ENCODE results near the gene CD55. TPM values are rescaled to one million over a fixed set of nuclear protein-coding genes. Genes with fewer than 3 reads are reported as not detected.
"Not testable (repeated sequence)": the region's sequence is repeated elsewhere in the genome, so short reads cannot be mapped to it uniquely, and the experiment has no call there.

The CD55 gene
- total RNA-seq, 1 donor from 2014 or later = 35.1 TPM

DNA sequence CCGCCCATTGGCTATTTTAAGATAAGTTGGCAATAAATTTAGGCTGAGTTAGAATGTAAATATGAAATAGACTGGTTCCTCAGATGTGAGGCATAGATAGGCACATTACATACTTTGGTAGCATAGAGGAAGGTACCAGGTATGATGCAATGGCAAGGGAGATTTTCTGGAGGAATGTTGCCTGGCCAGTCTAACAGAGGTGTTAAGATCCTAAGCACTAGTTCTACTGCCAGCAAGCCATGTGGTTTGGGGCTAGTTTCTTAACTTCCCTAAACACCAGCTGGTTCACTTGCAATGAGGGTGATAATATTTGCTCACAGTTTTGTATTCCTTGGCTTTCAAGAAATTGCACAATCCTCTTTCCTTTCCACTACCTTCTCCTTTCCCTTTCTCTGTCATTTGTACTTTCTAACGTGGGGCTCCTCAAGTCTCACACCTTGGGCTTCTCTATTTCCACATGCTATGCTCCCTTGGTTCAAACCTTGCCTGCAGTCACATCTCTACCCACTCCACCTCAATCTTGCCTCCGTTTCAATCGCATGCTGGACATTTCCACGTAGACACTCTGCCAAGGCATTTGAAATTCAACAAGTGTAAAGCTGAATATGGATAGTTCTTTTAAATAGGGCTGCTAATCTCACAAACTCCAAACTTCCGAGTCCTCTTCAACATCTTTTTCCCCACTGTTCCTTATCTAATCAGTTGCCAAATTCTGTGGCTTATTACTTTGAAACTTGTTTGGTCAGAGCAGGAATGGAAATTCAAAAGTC, 4.7 kb upstream of the CD55 start:
- Mint-ChIP-seq H3K27me3 (ENCODE audit: low read depth) (peaks cover 4% of the 10 kb centered on the region), H3K9me3 (no peaks in the 10 kb centered on the region), H3K27ac (peak overlapping the region; percentile 96), H3K4me1 (peaks cover 56% of the 10 kb centered on the region), H3K36me3 (no peaks in the 10 kb centered on the region), H3K4me3 (no peak overlapping the region)
- TF ChIP-seq, protein P1, sequence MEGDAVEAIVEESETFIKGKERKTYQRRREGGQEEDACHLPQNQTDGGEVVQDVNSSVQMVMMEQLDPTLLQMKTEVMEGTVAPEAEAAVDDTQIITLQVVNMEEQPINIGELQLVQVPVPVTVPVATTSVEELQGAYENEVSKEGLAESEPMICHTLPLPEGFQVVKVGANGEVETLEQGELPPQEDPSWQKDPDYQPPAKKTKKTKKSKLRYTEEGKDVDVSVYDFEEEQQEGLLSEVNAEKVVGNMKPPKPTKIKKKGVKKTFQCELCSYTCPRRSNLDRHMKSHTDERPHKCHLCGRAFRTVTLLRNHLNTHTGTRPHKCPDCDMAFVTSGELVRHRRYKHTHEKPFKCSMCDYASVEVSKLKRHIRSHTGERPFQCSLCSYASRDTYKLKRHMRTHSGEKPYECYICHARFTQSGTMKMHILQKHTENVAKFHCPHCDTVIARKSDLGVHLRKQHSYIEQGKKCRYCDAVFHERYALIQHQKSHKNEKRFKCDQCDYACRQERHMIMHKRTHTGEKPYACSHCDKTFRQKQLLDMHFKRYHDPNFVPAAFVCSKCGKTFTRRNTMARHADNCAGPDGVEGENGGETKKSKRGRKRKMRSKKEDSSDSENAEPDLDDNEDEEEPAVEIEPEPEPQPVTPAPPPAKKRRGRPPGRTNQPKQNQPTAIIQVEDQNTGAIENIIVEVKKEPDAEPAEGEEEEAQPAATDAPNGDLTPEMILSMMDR (IDR thresholded peaks at IDR 0.05; ENCODE audit: unreplicated experiment) = no peak
- DNase-seq (ENCODE audit: low spot score in 2 of 2, unreplicated experiment in 2 of 2) = peak; percentile 40 to 53

DNA sequence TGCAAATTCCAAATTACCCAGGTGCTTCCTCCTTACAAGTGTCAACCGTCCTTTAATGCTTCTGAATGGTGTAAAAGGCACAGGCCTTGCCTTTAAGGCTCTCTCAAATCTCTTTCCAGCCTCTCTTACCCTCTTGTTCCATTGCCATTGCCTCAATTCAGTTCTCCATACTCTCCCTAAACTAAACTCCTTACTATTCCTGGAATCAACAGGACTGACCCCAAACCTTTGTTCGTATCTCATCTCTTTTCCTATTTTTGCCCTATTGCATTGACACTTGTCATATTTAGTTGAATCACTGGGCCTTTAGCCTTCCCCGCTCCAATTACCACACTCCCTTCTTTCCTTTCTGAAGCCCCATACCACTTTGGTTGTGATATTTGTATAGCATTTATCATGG, 3.9 kb upstream of the CD55 start:
- TF ChIP-seq, protein P1 (IDR thresholded peaks at IDR 0.05; ENCODE audit: unreplicated experiment) = no peak
- peaks cover 8% of the 10 kb centered on the region for H3K27me3 Mint-ChIP-seq (ENCODE audit: low read depth)

DNA sequence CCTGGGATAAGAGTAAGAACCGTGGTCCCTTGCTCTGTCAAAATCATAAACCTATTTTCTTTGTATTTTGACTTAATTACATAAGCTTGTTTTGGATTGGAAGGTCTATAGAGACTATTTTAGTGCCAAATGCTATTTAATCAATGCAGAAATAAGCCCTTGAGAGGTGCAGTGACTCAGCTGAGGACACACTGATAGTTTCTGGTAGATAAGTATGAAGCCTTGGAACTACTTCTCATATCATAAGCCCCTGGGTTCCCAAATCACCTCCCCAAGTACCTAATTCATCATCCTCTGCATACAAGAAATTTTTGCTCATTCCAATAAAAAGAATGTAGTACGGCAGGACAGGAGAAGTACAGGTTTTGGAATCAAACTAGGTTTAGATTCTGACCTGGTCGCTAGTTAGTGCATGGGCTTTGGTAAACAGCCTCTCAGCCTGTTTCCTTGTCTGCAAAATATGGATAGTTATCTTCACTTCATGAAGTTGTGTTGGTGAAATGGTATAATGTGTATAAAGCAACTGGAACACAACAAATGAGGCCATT, 3.3 kb upstream of the CD55 start:
- DNase-seq (ENCODE audit: low spot score in 2 of 2, unreplicated experiment in 2 of 2) = no peak
- TF ChIP-seq, protein P1 (IDR thresholded peaks at IDR 0.05; ENCODE audit: unreplicated experiment) = no peak
- peaks cover 49% of the 10 kb centered on the region for H3K4me1 Mint-ChIP-seq

More for the DNA sequence above, 3.9 kb upstream of the CD55 start:
- DNase-seq (ENCODE audit: low spot score in 2 of 2, unreplicated experiment in 2 of 2) = no peak
- H3K4me1 Mint-ChIP-seq = peaks cover 51% of the 10 kb centered on the region
- H3K4me3 Mint-ChIP-seq = no peak overlapping the region
- no peaks in the 10 kb centered on the region for H3K36me3 Mint-ChIP-seq
- no peaks in the 10 kb centered on the region for H3K9me3 Mint-ChIP-seq
- H3K27ac Mint-ChIP-seq = peak overlapping the region; percentile 92

DNA sequence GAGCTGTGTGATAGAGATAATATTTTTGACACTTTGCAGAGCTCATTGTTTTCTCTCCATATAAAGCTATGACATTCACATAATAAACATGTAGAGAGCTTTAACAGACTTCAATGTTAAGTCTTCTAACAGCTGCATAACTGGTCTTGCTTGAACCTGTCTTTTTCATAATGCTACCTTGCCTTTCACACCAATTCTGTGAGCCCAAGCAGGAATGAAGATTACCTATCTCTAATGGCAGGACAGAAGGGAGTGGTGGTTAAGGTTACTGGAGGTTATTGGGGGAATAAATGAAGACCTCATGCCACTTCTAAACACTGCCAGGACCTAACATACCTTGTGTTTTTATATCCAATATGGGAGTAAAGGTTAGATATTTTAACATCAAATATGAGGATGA, 2.3 kb upstream of the CD55 start:
- H3K4me1 Mint-ChIP-seq = peaks cover 53% of the 10 kb centered on the region
- DNase-seq (ENCODE audit: low spot score in 2 of 2, unreplicated experiment in 2 of 2) = no peak
- peaks cover under 1% of the 10 kb centered on the region for H3K36me3 Mint-ChIP-seq
- H3K4me3 Mint-ChIP-seq = no peak overlapping the region
- TF ChIP-seq, protein P1 (IDR thresholded peaks at IDR 0.05; ENCODE audit: unreplicated experiment) = no peak
- peaks cover 8% of the 10 kb centered on the region for H3K27me3 Mint-ChIP-seq (ENCODE audit: low read depth)
- peak overlapping the region; percentile 89 for H3K27ac Mint-ChIP-seq
- H3K9me3 Mint-ChIP-seq = no peaks in the 10 kb centered on the region

More for the DNA sequence above, 3.3 kb upstream of the CD55 start:
- no peak overlapping the region for H3K4me3 Mint-ChIP-seq
- H3K27ac Mint-ChIP-seq = peak overlapping the region; percentile 92
- H3K27me3 Mint-ChIP-seq (ENCODE audit: low read depth) = peaks cover 8% of the 10 kb centered on the region
- no peaks in the 10 kb centered on the region for H3K36me3 Mint-ChIP-seq
- H3K9me3 Mint-ChIP-seq = no peaks in the 10 kb centered on the region

DNA sequence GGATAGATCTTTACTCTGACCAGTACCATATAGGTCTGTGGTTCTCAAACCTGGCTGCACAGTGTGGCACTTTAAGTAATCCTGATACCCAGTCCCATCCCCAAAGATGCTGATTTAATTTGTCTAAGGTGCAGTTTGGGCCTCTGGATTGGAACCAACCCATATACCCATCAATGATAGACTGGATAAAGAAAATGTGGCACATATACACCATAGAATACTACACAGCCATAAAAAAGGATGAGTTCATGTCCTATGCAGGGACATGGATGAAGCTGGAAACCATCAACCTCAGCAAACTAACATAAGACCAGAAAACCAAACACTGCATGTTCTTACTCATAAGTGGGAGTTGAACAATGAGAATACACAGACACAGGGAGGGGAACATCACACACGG, 1.4 kb upstream of the CD55 start:
- peaks cover 46% of the 10 kb centered on the region for H3K4me1 Mint-ChIP-seq
- not testable (repeated sequence) for DNase-seq (ENCODE audit: low spot score in 2 of 2, unreplicated experiment in 2 of 2); H3K27me3 Mint-ChIP-seq (ENCODE audit: low read depth); H3K36me3 Mint-ChIP-seq; H3K9me3 Mint-ChIP-seq
- H3K4me3 Mint-ChIP-seq = peak overlapping the region; percentile 39
- peak overlapping the region; percentile 89 for H3K27ac Mint-ChIP-seq
